Measurements from ENCODE around the gene ZNF280B.
"Not testable (repeated sequence)": the region's sequence is repeated elsewhere in the genome, so short reads cannot be mapped to it uniquely, and the experiment has no call there.

ZNF280B gene

GRCh38 chr22:22534604-22535415 lies 26.3 kb upstream of the ZNF280B start:
- DNase-seq, result no peak

DNA sequence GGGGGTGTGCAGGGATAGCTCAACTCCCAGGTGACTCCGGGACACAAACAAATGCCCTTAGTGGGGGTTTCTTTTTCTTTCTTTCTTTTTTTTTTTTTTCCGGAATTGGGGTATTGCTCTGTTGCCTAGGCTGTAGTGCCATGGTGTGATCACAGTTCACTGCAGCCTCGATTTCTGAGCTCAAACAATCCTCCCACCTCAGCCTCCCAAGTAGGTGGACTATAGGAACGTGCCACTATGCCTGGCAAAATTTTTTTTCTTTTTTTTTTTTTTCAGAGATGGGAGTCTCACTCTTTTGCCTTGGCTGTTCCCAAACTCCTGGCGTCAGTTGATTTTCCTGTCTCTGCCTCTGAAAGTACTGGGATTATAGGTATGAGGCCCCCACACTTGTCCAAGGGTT lies 25.3 kb upstream of the ZNF280B start:
- no peak for DNase-seq

- DNase-seq, result no peak
Measured at GRCh38 chr22:22533417-22533816, 24.9 kb upstream of the ZNF280B start.

- not testable (repeated sequence) for DNase-seq
Measured at GRCh38 chr22:22532547-22533071, 24.1 kb upstream of the ZNF280B start.

GRCh38 chr22:22531770-22532546 lies 23.4 kb upstream of the ZNF280B start:
- no peak for DNase-seq

DNA sequence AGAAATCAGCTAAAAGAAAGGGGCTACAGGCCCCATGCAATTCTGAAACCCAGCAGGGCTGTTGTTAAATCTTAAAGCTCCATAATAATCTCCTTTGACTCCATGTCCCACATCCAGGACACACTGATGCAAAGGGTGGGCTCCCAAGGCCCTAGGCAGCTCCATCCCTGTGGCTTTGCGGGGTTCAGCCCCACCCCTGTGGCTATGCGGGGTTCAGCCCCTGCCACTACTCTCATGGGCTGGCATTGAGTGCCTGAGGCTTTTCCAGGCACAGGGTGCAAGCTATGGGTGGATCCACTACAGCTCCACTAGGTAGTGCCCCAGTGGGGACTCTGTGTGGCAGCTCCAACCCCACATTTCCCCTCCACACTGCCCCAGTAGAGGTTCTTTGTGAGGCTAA lies 20.2 kb upstream of the ZNF280B start:
- no peak for DNase-seq

DNA sequence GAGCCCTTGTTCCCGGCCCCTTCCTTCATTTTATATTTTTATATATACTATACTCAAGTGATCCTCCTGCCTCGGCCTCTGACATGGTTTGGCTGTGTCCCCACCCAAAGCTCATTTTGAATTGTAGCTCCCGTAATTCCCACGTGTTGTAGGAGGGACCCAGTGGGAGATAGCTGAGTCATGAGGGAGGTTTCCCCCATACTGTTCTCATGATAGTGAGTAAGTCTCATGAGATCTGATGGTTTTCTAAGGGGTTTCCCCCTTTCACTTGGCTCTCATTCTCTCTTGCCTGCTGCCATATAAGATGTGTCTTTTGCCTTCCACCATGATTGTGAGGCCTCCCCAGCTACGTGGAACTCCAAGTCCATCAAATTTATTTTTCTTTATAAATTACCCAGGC lies 18.8 kb upstream of the ZNF280B start:
- no peak for DNase-seq

GRCh38 chr22:22526125-22526912 lies 17.8 kb upstream of the ZNF280B start:
- DNase-seq, result no peak

DNA sequence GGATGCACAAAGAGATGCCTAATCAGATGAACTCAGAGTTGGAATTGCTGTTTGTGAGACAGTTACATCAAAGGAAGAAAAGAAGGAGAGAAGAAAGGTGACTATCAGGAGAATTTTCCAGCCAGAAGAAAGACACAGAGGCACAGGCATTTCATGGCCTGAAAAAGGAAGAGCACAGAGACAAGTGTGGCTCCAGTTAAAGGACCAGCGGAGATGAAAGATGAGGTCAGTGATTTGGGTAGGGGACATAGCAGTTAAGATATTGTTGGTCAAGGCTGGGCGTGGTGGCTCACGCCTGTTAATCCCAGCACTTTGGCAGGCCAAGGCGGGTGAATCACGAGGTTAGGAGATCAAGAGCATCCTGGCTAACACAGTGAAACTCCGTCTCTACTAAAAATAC lies 15.0 kb upstream of the ZNF280B start:
- DNase-seq, result no peak

DNA sequence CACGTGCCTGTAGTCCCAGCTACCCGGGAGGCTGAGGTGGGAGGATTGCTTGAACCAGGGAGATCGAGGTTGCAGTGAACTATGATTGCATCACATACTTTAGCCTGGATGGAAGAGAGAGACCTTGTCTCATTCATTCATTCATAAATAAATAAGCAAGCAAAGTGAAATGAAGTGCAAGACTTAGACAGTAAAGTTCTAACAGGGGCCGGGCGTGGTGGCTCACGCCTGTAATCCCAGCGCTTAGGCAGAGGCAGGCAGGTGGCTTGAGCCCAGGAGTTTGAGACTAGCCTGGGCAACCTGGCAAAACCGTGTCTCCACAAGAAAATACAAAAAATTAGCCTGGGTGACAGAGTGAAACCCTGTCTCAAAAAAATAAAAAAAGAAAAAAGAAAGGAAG lies 13.1 kb upstream of the ZNF280B start:
- DNase-seq, result no peak

DNA sequence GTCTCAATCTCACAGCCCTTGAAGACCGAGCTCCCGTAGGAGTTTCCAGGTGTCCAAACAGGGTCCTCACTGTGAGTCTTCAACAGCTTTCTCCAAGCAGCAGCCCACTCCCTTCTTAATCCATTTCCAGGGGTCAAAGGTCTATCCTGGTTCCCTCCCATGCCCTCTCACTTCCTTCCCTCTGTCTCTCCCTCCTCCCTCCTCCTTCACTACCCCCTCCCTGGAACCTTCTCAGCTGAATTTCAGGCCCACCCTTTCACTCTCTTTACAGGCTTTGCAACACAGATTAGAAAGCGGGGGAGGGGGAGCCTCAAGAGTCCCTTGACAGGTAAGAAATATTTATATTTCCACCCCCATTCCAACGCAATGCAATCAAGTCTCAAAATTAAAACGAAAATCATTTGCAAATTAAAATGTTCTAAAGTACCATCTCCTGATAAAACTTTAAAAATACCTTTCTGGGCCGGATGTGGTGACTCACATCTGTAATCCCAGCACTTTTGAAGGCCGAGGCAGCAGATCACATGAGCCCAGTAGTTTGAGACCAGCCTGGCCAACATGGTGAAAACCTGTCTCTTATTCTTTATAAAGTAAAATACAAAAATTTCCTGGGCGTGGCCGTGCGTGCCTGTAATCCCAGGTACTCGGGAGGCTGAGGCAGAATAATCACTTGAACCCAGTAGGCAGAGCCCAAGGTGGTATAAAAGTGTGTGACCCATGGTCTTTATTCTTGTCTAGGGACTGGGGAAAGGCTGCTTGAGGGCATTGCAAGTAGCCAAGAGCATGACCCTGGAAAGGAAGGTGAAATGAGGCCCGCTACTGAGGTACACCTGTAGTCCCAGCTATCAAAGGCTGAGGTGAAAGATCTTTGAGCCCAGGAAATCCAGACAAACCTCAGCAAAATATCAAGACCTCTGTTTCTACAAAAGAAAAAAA lies 12.4 kb upstream of the ZNF280B start:
- DNase-seq, result no peak

DNA sequence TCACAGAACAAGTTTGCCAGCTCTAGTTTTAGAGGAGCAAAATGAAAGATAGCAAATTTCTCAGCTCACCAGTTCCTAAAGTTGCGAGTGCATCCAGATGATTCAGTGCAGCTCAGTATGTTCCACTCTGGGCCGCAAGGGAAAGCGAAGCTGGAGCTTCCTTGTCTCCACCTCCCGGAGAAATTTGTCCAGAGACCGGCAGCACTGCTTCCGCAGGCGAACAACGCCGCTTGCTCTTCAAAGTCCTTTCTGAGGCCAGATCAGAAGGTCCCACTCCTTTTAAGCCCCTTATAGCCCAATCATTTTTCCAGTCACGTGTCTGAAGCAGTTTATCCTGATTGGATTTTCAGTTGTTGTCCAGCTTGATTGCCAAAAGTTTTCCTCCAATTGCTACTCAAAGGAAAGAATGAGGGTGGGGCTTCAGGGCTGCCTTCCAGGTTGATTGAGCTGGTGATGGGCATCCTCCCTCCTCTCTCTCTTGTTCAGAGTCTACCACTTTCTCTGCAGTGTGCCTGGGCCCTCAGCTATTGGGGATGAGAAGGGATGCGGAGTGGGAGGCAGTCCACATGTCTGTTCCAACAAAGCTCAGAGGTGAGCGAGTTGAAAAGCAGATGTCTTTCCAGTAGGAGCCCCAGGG lies 11.6 kb upstream of the ZNF280B start, which contains the start of gene ZNF280A:
TSS of gene ZNF280A (minus strand) at position 251 of the 637 bp plus-strand sequence. CDS start 4,640 bp downstream, outside the sequence.
- DNase-seq, result no peak

GRCh38 chr22:22519591-22519990 lies 11.0 kb upstream of the ZNF280B start:
- no peak for DNase-seq

DNA sequence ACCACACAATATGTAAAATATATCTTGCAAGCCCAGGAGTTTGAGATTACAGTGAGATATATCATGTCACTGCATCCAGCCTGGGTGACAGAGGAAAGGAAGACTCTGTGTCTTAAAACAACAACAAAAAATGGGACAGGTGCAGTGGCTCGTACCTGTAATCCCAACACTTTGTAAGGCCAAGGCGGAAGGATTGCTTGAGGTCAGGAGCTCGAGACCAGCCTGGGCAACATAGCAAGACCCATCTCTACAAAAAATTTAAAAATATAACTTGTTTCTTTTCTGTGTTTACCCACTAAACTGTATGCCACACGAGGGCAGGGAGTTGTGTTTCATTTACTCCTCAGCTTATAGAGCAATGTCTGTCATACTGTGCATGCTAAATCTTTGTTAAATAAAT lies 8.4 kb upstream of the ZNF280B start:
- no peak for DNase-seq

DNA sequence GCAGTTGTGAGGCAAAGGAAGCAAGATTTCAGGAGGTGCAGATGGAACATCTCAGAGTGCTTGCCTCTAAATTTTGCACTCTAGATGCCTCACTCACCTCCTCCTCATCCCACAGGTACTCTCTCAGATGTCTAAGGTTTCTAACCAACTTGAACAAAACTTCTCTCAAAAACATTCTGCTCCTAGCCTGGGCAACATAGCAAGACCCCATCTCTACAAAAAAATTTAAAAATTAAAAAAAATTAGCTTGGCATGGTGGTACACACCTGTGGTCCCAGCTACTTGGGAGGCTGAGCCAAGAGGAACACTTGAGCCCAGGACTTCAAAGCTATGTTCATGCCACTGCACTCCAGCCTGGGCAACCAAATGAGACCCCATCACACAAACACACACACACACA lies 7.3 kb upstream of the ZNF280B start:
- no peak for DNase-seq

GRCh38 chr22:22514431-22514830 lies 5.9 kb upstream of the ZNF280B start:
- DNase-seq, result not testable (repeated sequence)

- DNase-seq, result no peak
Measured at GRCh38 chr22:22513619-22514018, 5.1 kb upstream of the ZNF280B start.

DNA sequence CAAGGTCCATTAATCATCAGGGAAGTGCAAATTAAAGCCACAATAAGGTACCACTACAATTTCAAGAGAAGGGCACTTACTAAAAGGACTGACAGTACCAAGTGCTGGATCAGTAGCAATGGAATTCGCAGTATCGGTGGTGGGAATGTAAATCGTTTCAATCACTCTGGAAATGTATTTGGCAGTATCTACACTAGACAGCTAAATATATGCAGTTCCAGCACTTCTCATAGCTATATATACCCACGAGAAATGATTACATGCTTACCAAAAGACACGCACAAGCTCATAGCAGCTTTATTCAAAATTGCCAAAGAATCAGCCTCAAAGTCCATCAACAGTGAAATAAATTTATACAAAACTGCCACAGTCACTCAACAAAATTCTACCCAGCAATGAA lies 4.4 kb upstream of the ZNF280B start:
- DNase-seq, result no peak

DNA sequence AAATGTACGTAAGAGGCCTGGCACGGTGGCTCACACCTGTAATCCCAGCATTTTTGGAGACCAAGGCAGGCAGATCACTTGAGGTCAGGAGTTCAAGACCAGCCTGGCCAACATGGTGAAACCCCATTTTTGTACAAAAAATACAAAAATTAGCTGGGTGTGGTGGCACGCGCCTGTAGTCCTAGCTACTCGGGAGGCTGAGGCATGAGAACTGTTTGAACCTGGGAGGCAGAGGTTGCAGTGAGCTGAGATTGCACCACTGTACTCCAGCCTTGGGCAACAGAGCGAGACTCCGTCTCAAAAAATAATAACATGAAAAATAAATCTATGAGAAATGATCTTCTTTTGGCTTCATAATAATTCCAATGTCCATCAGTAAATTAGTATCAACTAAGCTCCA lies 2.3 kb upstream of the ZNF280B start:
- not testable (repeated sequence) for DNase-seq

GRCh38 chr22:22509912-22510311 lies 1.4 kb upstream of the ZNF280B start:
- not testable (repeated sequence) for DNase-seq

DNA sequence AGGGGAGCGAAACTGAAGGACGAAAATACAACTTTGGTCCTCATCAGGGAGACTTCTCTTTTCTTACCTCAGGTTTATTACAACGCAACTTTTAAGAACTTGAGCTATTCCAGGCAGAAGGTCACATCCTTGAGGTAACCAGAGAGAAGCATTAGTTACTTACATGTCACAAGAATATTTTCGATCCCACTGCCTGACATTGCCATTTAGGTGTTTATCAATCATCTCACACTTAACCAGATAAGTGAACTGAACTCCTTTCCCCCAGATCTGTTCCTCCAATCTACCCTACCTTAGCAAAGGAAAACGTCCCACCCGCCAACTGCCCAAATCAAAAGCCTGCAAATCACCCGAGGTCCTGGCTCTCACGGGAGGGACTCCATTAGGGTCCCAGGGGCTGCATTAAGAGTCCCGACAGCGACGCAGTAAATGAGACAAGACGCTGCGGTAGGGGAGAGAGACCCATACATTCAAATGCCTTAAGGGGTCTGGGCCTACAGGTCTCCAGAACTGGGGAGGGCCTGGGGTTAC lies 734 bp downstream of the ZNF280B start:
- no peak for DNase-seq
